Keratinocyte (primary cell): ENCODE measurements around the gene PNP. TPM values are rescaled to one million over a fixed set of nuclear protein-coding genes. Genes with fewer than 3 reads are reported as not detected.

Experiments
- DNase-seq: peaks from one replicate; pipeline ENCODE4 v3.0.0-alpha.2; 2011; ENCODE audit warnings: low read depth, missing footprints, low spot score
- FAIRE-seq: peaks from 2 replicates; lab custom pipeline; 2011; peaks lifted over from hg19 to GRCh38; lab: Jason Lieb, UNC
- H2AFZ ChIP-seq: 2 replicates; pipeline ENCODE4 v1.6.0; 2012; ENCODE audit warnings: low read length, control low read depth, inconsistent platforms; ENCODE audit not compliant: control insufficient read depth
- H3K27ac ChIP-seq: 2 replicates; pipeline ENCODE4 v1.5.1; 2011; ENCODE audit warnings: low read length; ENCODE audit not compliant: control insufficient read depth, insufficient read depth
- H3K27me3 ChIP-seq: 3 replicates; pipeline ENCODE4 v1.6.0; 2011; ENCODE audit warnings: low read length; ENCODE audit not compliant: control insufficient read depth, insufficient read depth; ENCODE audit errors: extremely low read depth
- H3K36me3 ChIP-seq, 2 experiments: 2 replicates in 1 of 2; 3 replicates in 1 of 2; pipeline ENCODE4 v1.5.1; 2011; ENCODE audit warnings: low read length in 2 of 2, mild to moderate bottlenecking in 1 of 2; ENCODE audit not compliant: control insufficient read depth in 2 of 2, insufficient read depth in 2 of 2; ENCODE audit errors: extremely low read depth in 1 of 2
- H3K4me1 ChIP-seq: 3 replicates; pipeline ENCODE4 v1.5.1; 2011; ENCODE audit warnings: low read length; ENCODE audit not compliant: control insufficient read depth, insufficient read depth; ENCODE audit errors: extremely low read depth
- H3K4me2 ChIP-seq: 3 replicates; pipeline ENCODE4 v1.6.0; 2011; ENCODE audit warnings: low read depth, low read length; ENCODE audit not compliant: control insufficient read depth, insufficient read depth; ENCODE audit errors: extremely low read depth
- H3K4me3 ChIP-seq, 3 experiments: fragments of 200-600 bp in 1 of 3; sonication (generic) in 1 of 3; 2 replicates in 2 of 3; 3 replicates in 1 of 3; pipeline ENCODE4 v1.5.1; 2011 to 2016; ENCODE audit warnings: low read length in 3 of 3, mild to moderate bottlenecking in 3 of 3, control low read depth in 2 of 3, inconsistent platforms in 1 of 3, low read depth in 1 of 3, mixed read lengths in 1 of 3, mixed run types in 1 of 3, moderate library complexity in 1 of 3; ENCODE audit not compliant: control insufficient read depth in 2 of 3, insufficient read depth in 2 of 3; ENCODE audit errors: extremely low read depth in 1 of 3
- H3K79me2 ChIP-seq: 2 replicates; pipeline ENCODE4 v1.6.0; 2012; ENCODE audit warnings: low read length; ENCODE audit not compliant: control insufficient read depth, insufficient read depth
- H3K9ac ChIP-seq: 3 replicates; pipeline ENCODE4 v1.6.0; 2011; ENCODE audit warnings: low read length; ENCODE audit not compliant: control insufficient read depth, insufficient read depth; ENCODE audit errors: extremely low read depth
- H3K9me1 ChIP-seq: 3 replicates; pipeline ENCODE4 v1.6.0; 2011; ENCODE audit warnings: low read length; ENCODE audit not compliant: control insufficient read depth, insufficient read depth; ENCODE audit errors: extremely low read depth
- H3K9me3 ChIP-seq: 2 replicates; pipeline ENCODE4 v1.5.1; 2012; ENCODE audit warnings: low read depth, low read length; ENCODE audit not compliant: control insufficient read depth
- H4K20me1 ChIP-seq: 3 replicates; pipeline ENCODE4 v1.6.0; 2011; ENCODE audit warnings: low read length; ENCODE audit not compliant: control insufficient read depth, insufficient read depth; ENCODE audit errors: extremely low read depth
- CTCF ChIP-seq, 3 experiments: IDR thresholded peaks in 1 of 3; conservative IDR thresholded peaks in 1 of 3; optimal IDR thresholded peaks in 1 of 3; 2 replicates in 2 of 3; 3 replicates in 1 of 3; pipeline versions ENCODE3 to v1.5.1; 2011; ENCODE audit warnings: low read length in 3 of 3, mild to moderate bottlenecking in 3 of 3, moderate library complexity in 2 of 3, control low read depth in 1 of 3, inconsistent platforms in 1 of 3; ENCODE audit not compliant: insufficient read depth in 2 of 3; ENCODE audit errors: extremely low read depth in 1 of 3
- EZH2 ChIP-seq: IDR thresholded peaks from one replicate; pipeline ENCODE4 v1.6.1; 2012; ENCODE audit warnings: inconsistent platforms, mild to moderate bottlenecking, low read length, moderate library complexity
- dilution Hi-C: fragments of 300-500 bp; cut with MboI; formaldehyde crosslinking; loops from one replicate; pipeline ENCODE4 v1.7.0; 2020; ENCODE audit warnings: low sequenced_read_pairs; ENCODE audit not compliant: extremely low pct_ligation_motif_present
- polyA plus RNA-seq, 5 experiments: library from polyadenylated mRNA; depleted of rRNA in 3 of 5; stranded (reverse) in 3 of 5; stranded (forward) in 1 of 5; unstranded in 1 of 5; fragments of >200 nt; gene quantifications; 1 replicate in 1 of 5; 2 replicates in 3 of 5; 3 replicates in 1 of 5; pipeline versions ENCODE4 v1.2.1 to v1.2.3, GENCODE V29; 2011 to 2012; ENCODE audit warnings: missing spikeins in 2 of 5, low read depth in 1 of 5, low replicate concordance in 1 of 5

PNP gene
- polyA plus RNA-seq, 1 donor (not counting 4 experiments of a cell fraction or from before 2014, with no cell fraction given), result 325 TPM

GRCh38 chr14:20508367-20508766 is 39.2 kb downstream of the PNP start:
- Histone ChIP-seq H4K20me1 (no peaks in the 10 kb centered on the region), H3K9ac (no peak overlapping the region), H3K36me3 (no peaks in the 10 kb centered on the region), H3K4me2 (no peak overlapping the region), H3K9me3 (no peaks in the 10 kb centered on the region), H3K27me3 (no peaks in the 10 kb centered on the region), H3K9me1 (no peaks in the 10 kb centered on the region), H3K27ac (no peak overlapping the region), H2AFZ (no peak overlapping the region), H3K79me2 (no peaks in the 10 kb centered on the region), H3K4me1 (no peaks in the 10 kb centered on the region), H3K4me3 (no peak overlapping the region)
- dilution Hi-C loops, result no loop called here
- DNase-seq (no peak), FAIRE-seq (no peak)
- no peak for TF ChIP-seq EZH2
- no peak for TF ChIP-seq CTCF (optimal IDR thresholded peaks at IDR 0.05 in 1 of 3, IDR thresholded peaks at IDR 0.05 in 1 of 3, conservative IDR thresholded peaks at IDR 0.05 in 1 of 3; ENCODE audit: extremely low read depth in 1 of 3, insufficient read depth in 2 of 3, low read length in 3 of 3)

- DNase-seq (no peak), FAIRE-seq (no peak)
- no peak overlapping the region for H3K4me3 ChIP-seq
- H3K4me1 ChIP-seq, result peaks cover 5% of the 10 kb centered on the region
- H3K79me2 ChIP-seq, result no peaks in the 10 kb centered on the region
- H3K9me3 ChIP-seq, result no peaks in the 10 kb centered on the region
- no peaks in the 10 kb centered on the region for H3K9me1 ChIP-seq
- H4K20me1 ChIP-seq, result no peaks in the 10 kb centered on the region
- dilution Hi-C loops, result no loop called here
- H3K4me2 ChIP-seq, result no peak overlapping the region
- no peak overlapping the region for H3K9ac ChIP-seq
- H3K27me3 ChIP-seq, result no peaks in the 10 kb centered on the region
- no peak overlapping the region for H3K27ac ChIP-seq
- TF ChIP-seq CTCF (optimal IDR thresholded peaks at IDR 0.05 in 1 of 3, IDR thresholded peaks at IDR 0.05 in 1 of 3, conservative IDR thresholded peaks at IDR 0.05 in 1 of 3; ENCODE audit: extremely low read depth in 1 of 3, insufficient read depth in 2 of 3, low read length in 3 of 3), result no peak
- TF ChIP-seq EZH2, result no peak
- no peaks in the 10 kb centered on the region for H3K36me3 ChIP-seq
- no peak overlapping the region for H2AFZ ChIP-seq
These were observed 43.1 kb downstream of the PNP start for GRCh38 chr14:20512177-20512905.
